WERI-Rb-1 (cell line): ENCODE data around the gene CHMP1B.

ENCODE experiments used
- DNase-seq: peaks from one replicate; pipeline ENCODE4 v3.0.0-alpha.2; 2020
- H3K27ac ChIP-seq: fragments of 250-450 bp; sonication (Bioruptor Pico); 2 replicates; pipeline ENCODE4 v1.5.1; 2020; ENCODE audit warnings: mild to moderate bottlenecking, moderate library complexity
- H3K27me3 ChIP-seq: fragments of 250-450 bp; sonication (Bioruptor Pico); 2 replicates; pipeline ENCODE4 v1.5.1; 2021; ENCODE audit warnings: mild to moderate bottlenecking, low read depth, moderate library complexity; ENCODE audit not compliant: insufficient read depth, severe bottlenecking
- H3K36me3 ChIP-seq: fragments of 250-450 bp; sonication (Bioruptor Pico); 2 replicates; pipeline ENCODE4 v1.5.1; 2020; ENCODE audit warnings: mild to moderate bottlenecking, moderate library complexity
- H3K4me3 ChIP-seq: 2 replicates; pipeline ENCODE4 v1.5.1; 2011; ENCODE audit warnings: low read depth, mild to moderate bottlenecking, control low read depth, low read length
- H3K9me3 ChIP-seq: fragments of 250-450 bp; sonication (Bioruptor Pico); 2 replicates; pipeline ENCODE4 v1.5.1; 2021; ENCODE audit warnings: mild to moderate bottlenecking, moderate library complexity; ENCODE audit not compliant: severe bottlenecking
- CTCF ChIP-seq: IDR thresholded peaks from 2 replicates; pipeline ENCODE4 v1.5.1; 2011; ENCODE audit warnings: low read depth, mild to moderate bottlenecking, control low read depth, inconsistent platforms, low read length

Gene CHMP1B

GRCh38 chr18:11839556-11839955 lies 11.7 kb upstream of the CHMP1B start:
- TF ChIP-seq CTCF: no peak
- DNase-seq: no peak
- H3K27me3 ChIP-seq: no peaks in the 10 kb centered on the region
- no peak overlapping the region for H3K27ac ChIP-seq
- H3K9me3 ChIP-seq: no peaks in the 10 kb centered on the region
- H3K4me3 ChIP-seq: no peak overlapping the region
- no peaks in the 10 kb centered on the region for H3K36me3 ChIP-seq

GRCh38 chr18:11840493-11840892 lies 10.7 kb upstream of the CHMP1B start:
- no peak for TF ChIP-seq CTCF
- no peak overlapping the region for H3K27ac ChIP-seq

GRCh38 chr18:11842562-11842961 lies 8.7 kb upstream of the CHMP1B start:
- Histone ChIP-seq H3K27me3 (no peaks in the 10 kb centered on the region), H3K4me3 (no peak overlapping the region), H3K9me3 (no peaks in the 10 kb centered on the region), H3K36me3 (no peaks in the 10 kb centered on the region), H3K27ac (no peak overlapping the region)
- no peak for DNase-seq
- no peak for TF ChIP-seq CTCF

More at GRCh38 chr18:11840493-11840892, 10.7 kb upstream of the CHMP1B start:
- Histone ChIP-seq H3K9me3 (no peaks in the 10 kb centered on the region), H3K27me3 (no peaks in the 10 kb centered on the region), H3K4me3 (no peak overlapping the region), H3K36me3 (no peaks in the 10 kb centered on the region)
- DNase-seq: no peak

GRCh38 chr18:11844436-11844835 lies 6.8 kb upstream of the CHMP1B start:
- no peaks in the 10 kb centered on the region for H3K9me3 ChIP-seq
- H3K4me3 ChIP-seq: no peak overlapping the region
- no peak for TF ChIP-seq CTCF
- H3K36me3 ChIP-seq: no peaks in the 10 kb centered on the region
- H3K27me3 ChIP-seq: no peaks in the 10 kb centered on the region
- no peak overlapping the region for H3K27ac ChIP-seq
- no peak for DNase-seq

- Histone ChIP-seq H3K4me3 (no peak overlapping the region), H3K9me3 (no peaks in the 10 kb centered on the region), H3K36me3 (no peaks in the 10 kb centered on the region), H3K27ac (no peak overlapping the region), H3K27me3 (no peaks in the 10 kb centered on the region)
- no peak for TF ChIP-seq CTCF
- no peak for DNase-seq
These were observed 5.6 kb upstream of the CHMP1B start for GRCh38 chr18:11845654-11846053.

- no peak for DNase-seq
- no peaks in the 10 kb centered on the region for H3K9me3 ChIP-seq
- no peaks in the 10 kb centered on the region for H3K27me3 ChIP-seq
- no peak for TF ChIP-seq CTCF
- H3K27ac ChIP-seq: no peak overlapping the region
- H3K36me3 ChIP-seq: peaks cover under 1% of the 10 kb centered on the region; the same call in 1 of the 2 replicates
- H3K4me3 ChIP-seq: no peak overlapping the region
These were observed 3.4 kb upstream of the CHMP1B start for GRCh38 chr18:11847811-11848210.
